ENCODE data around the gene SLC32A1.

Gene SLC32A1

DNA sequence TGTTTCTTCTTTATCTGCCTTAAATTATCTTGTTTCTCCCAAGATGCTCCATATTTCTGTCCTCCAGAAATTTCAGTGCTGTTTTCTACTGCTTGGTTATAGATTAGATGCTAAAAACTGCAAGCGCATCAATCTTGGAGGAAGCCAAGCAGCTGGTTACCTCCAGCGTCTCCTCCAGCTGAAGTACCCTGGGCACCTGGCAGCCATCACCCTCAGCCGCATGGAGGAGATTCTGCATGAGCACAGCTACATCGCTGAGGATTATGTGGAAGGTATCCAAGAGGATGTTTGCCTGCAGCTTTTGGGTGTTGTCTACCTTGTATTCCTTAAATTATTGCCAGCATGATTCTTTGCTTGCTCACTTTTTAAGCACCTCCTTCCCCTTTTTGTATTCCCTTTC lies 27.7 kb downstream of the SLC32A1 start:
- no peak for DNase-seq (ENCODE audit: low read depth)

DNA sequence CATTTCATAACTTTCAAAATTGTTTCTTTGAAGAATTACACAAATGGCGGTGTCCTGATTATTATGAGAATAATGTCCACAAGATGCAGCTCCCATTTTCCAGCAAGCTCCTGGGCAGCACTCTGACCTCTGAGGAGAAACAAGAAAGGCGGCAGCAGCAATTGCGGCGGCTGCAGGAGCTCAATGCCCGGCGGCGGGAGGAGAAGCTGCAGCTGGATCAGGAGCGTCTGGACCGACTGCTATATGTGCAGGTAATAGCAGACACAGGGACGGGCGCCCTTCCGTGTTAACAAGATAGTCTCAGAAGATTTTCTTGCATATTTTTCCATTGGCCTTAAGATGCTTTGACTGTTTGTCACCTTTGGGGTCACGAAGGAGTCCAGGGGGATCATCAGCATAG lies 30.6 kb downstream of the SLC32A1 start:
- no peak for DNase-seq (ENCODE audit: low read depth)

DNA sequence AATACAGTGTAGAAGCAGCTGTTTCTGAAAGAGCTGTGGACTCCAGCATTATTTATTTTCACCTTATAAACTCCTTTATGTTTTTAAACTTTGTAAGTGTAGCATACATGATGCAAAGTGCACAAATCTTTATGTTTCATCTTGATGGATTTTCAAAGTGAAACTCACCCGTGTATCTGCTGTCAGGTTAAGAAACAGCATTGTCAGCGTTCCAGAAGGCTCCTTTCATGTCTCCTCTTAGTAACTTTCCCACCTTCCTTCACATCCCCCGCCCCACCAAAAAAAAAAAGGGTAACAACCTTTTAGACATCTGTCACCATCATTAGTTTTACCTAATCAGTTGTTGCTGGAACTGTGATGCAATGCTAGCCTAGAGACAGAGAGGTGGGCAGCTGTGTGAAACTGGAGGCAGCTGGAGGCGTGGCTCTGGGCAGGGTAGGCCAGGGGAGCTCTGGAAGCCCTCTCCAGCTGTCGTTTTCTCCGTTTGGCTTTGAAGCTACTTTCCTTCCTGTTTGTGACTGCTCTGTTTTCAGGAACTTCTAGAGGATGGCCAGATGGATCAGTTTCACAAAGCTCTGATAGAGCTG lies 31.1 kb downstream of the SLC32A1 start:
- DNase-seq (ENCODE audit: low read depth), result no peak

DNA sequence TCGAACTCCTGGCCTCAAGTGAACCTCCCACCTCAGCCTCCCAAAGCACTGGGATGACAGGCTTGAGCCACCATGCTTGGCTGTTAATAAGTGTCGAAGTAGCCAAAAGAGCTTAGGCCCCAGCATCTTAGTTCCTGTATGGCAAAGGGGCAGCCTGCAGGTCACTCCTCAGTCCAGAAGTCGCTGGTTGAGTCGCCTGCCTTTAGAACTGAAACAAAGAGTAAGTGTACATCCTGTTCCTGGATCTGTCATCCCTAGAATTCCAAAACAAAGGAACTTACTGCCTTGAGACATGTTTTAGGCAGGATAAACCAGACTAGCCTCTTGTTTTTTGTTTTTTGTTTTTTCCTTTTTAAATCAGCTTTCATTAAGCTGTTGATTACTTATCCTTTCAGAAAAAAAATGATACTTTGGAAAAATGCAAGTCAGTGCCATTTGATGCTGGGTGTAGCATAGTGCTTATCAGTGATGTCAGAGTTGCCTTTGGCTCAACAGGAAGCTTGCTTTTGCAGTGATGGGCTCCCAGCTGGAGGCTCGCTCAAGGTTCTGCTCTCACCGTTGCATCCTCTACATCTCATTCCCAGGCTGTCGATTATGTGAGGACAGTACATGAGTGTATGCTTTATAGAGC lies 33.0 kb downstream of the SLC32A1 start:
- DNase-seq (ENCODE audit: low read depth), result no peak

DNA sequence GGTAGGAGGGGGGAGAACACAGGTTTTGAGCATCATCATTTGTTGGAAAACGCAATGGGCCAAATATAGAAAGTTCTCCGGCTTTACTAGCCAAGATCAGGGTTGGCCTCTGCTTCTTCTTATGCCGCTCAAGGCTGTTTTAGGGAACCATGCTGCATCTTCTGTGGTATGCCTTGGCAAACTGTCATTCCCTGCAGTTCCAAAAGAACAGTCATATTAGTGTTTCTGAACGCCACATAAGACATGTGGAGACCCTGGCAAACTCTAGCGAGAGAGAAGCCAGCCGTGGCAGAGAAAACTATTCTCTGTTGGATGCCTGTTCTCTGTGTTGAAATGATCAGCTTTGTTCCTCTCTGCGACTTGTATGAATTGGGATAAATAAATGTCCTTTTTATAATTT lies 34.8 kb downstream of the SLC32A1 start:
- no peak for DNase-seq (ENCODE audit: low read depth)

DNA sequence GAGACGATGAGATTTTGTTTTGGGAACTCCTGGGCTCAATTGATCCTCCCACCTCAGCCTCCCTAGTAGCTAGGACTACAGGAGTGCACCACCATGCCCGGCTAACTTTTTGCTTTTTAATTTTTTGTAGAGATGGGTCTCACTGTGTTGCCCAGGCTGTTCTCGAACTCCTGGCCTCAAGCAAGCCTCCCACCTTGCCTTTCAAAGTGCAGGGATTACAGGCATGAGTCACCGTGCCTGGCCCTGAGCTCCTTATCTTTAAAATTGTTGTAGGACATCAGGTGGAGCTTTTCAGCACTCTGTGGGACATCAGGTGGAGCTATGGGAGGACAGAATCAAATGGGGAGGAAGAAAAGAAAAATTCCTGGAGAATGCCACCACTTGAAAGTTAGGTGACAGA lies 36.7 kb downstream of the SLC32A1 start:
- no peak for DNase-seq (ENCODE audit: low read depth)

DNA sequence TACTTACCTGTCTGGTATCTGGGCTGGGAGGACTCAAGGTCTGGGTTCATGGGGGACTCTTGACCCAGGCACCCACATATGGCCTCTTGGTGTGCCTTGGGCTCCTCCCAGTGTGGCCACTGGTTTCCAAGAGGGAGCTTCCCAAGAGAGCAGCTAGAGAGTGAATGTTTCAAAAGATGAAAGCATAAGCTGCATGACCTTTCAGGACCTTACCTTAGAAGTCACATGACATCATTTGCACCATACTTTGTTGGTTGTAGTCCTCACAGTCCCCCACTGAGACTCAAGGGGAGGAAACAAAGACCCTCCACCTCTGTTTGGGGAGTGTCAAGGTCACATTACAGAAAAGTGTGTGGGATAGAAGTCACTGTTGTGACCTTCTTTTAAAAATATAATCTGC lies 37.9 kb downstream of the SLC32A1 start:
- no peak for DNase-seq (ENCODE audit: low read depth)

DNA sequence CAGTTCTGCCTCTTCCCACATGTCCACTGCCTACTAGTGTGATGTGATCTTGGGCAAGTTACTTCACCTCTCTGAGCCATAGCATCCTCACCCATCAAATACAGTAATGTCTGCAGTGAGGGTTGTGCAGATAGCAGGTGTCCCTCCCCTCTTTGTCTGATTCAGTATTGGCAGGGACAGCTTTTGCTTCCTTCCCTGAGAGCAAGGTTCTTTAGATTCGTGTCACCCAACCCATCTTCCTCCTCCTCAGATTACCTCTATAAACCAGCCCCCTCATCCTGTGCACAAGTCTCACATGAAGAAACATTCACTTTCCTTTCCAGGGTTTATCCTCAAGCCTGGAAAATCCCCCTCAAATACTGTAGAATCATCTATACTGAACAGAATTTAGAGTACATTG lies 39.3 kb downstream of the SLC32A1 start:
- DNase-seq (ENCODE audit: low read depth), result no peak

DNA sequence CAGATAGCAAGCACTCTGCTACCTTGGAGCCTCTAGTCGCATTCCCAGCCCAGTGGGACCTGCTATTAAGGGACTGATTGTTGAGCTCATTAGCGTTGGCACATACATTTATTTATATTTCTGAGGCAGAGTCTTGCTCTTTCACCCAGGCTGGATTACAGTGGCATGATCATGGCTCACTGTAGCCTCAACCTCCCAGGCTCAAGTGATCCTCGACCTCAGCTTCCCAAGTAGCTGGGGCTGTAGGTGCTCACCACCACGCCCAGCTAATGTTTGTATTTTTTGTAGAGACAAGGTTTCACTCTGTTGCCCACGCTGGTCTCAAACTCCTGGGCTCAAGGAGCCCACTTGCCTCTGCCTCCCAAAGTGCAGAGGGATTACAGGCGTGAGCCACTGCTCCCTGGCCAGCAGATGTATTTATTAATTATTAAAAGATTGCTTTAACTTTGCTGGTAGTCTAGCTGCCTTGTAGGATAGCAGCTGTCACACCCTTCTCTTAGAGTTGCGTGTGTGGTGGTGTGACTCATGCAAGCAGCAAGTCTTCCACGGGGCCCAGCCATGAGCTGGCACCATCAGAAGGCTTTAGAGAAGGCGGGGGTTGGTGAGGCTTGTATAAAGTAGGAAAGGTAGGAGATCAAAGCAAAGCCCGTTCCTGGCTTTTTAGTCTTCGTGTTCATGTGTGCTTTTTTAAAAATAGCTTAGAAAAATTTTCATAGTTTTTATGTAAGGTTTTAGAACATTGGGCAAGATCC lies 40.5 kb downstream of the SLC32A1 start:
- no peak for DNase-seq (ENCODE audit: low read depth)

DNA sequence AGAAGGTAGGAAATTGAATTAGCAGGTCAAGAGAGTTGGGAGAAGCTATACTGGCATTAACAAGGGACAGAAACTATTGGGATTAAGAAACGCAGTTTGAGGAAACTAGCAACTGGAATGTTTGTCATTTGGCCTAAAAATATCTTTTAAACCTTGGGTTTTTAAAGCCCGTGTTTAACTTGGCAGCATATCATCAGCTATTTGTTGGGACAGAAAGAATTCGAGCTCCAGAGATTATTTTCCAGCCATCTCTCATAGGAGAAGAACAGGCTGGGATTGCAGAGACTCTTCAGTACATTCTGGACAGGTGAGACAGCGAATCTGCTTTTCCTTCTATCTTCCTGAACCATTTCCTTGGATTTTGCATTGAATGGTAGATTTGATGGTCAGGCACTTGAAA lies 41.8 kb downstream of the SLC32A1 start:
- DNase-seq (ENCODE audit: low read depth), result no peak

DNA sequence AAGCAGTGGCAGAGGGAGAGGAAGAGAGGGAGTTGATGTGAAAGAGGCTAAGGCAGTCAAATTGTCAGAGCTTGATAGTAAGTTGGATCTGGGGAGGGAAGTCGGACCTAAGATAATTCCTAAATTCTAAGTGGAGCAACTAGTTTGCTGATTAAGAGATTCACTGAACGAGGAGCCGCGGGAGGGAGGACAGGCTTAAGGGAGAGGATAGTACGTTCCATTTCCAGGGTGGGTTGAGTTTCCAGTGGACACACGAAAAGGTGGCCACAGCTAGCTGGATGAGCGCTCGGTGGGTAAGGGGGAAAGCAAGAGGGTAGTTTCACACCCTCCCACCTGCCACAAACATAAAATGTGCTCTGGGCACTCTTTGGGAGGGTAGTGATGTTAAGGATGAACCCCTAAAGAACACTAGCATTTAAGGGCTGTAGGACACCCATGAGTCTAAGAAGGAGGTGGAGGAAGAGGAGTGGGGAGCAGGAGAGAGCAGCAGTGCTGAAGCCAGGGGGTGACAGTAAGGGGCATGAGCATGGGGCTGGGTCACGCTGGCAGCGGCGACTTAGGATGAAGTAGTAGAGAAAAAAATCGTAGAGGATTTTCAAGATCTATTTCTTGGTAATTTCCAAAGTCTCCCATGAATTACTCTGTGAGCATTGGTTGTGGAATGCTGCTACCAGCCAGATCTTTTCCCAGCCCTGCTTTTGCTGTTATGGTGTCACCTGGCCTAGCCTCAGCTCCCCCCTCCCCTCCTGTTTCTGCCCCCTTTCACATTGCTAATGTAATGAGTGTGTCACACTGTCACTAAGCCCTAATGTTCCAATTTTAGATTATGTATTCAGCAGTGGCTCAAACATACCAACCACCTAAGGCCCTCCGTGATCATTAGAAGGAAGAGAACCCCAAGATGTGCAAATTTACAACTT lies 45.4 kb downstream of the SLC32A1 start:
- DNase-seq (ENCODE audit: low read depth), result no peak

DNA sequence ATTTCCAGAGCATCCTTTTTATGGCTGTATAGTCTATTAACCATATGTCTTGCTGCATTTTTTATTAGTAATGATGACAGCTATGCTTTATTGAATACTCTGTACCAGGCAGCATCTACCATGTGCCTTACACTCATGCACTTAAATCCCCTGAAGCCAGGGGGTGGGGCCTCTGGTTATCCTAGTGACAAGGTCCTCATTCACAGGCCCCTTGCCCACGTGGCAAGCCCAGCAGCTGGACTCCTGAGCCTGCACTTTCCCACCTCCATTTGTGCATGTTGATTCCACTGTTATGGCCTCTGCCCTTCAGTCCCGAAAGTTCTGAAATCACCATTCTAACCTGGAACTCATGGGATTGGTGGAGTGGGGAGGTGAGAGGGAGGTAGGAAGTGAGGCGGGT lies 46.3 kb downstream of the SLC32A1 start:
- DNase-seq (ENCODE audit: low read depth), result no peak

DNA sequence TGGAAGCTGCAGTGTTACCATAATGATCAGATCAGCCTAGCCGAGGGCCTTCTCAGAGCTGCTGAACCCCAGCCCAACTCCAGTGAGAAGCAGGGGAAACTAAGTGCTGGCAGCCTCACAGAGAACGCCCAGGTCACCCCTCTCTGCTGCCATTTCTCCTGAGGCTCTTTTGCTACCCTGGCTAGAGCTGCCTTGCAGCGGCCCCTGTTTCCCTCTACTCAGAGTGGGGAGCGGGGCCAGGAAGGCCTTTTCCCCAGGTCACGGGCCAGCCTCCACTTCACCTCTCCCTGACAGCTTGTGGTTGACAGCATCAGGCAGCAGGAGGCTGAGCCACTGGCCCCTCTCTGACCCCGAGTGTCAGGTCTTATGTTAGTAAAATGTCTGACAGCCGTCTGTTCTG lies 46.7 kb downstream of the SLC32A1 start:
- DNase-seq (ENCODE audit: low read depth), result no peak

DNA sequence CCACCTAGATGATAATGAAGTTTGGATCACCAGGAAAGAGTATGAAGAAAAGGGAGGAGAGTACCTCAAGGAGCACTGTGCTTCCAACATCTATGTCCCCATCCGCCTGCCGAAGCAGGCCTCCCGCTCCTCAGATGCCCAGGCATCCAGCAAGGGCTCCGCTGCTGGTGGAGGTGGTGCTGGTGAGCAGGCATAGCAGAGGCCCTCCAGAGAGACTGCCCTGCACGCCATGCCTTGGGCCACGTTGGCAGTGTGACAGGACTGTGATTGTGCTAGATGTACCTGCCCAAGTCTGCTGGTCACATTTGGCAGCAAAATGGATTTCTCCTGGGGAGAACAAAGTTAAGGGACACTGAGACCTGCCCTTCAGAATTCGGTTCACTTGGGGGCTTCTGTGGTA lies 47.3 kb downstream of the SLC32A1 start:
- no peak for DNase-seq (ENCODE audit: low read depth)

DNA sequence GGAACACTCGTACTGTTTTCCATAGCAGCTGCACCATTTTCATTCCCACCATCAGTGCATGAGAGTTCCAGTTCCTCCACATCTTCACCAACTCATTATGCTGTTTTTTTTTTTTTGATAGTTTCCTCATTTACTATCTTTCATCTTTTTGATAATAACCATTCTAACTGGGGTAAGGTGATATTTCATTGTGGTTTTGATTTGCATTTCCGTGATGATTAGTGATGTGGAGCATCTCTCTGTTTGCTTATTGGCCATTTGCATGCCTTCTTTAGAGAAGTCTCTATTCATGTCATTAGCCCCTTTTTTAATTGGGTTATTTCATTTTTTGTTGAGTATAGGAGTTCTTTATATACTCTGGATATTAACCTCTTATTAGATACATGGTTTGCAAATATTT lies 49.9 kb downstream of the SLC32A1 start:
- DNase-seq (ENCODE audit: low read depth), result no peak

DNA sequence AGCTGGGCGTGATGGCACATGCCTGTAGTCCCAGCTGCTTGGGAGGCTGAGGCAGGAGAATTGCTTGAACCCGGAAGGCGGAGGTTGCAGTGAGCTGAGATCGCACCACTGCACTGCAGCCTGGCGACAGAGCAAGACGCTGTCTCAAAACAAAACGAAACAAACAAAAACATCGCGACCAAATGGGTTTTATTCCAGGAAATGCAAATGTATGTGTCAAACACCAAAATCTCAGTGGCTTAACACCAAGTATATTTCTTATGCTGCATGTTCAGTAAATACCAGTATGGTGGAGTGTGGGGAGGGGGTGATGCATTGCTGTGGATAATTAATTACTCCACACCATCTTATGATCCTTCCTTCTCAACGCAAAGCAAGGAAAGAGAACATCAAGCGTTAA lies 52.1 kb downstream of the SLC32A1 start:
- DNase-seq (ENCODE audit: low read depth), result no peak
